Suppressor macrophage treated with lipopolysaccharide for 4 hours (primary cell): ENCODE results near the gene CTNNBL1.

Experiments used
- DNase-seq: peaks from one replicate; pipeline ENCODE4 v3.0.0-alpha.2; 2020

The CTNNBL1 gene

DNA sequence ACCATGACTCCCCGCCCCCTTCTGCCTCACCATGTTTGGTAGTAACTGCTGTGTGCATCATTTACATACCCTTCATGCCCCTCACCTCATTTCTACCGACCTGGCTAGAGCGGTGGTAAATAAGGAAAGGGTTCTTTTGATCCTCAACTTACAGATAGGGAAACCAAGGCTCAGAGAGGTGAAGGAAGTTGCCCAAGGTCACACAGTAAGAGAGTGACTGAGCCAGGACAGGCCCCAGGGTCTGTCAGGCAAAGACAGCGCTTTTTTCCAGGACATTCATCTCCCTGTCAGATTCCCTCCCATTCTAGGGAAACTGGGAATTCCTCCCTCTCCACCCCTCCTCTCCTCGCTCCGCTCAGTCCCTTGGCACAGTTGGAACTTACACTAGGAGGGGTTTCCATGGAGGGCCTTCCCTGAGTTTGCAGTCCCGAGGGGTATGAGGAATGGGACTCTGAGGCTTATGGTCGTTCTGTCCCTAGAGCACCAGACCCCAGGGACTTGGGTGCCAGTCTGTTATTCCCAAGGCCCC is 211.1 kb downstream of the CTNNBL1 start:
- no peak for DNase-seq

- DNase-seq = no peak
These were observed 212.1 kb downstream of the CTNNBL1 start for GRCh38 chr20:37905671-37906613.

DNA sequence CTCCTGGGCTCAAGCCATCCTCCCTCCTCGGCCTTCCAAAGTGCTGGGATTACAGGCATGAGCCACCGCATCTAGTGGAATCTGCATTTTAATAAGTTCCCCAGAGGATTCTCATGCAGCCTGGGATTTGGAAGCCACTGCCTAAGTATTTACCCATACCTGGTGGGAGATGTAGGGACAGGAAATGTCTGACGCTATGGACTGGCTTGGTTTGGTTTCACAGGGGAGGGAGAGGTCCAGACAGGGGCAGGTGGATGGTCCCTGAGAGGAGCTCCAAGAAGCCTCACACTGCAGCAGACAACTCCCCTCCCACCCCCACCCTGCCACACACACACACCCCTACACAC is 213.5 kb downstream of the CTNNBL1 start:
- DNase-seq = no peak

DNA sequence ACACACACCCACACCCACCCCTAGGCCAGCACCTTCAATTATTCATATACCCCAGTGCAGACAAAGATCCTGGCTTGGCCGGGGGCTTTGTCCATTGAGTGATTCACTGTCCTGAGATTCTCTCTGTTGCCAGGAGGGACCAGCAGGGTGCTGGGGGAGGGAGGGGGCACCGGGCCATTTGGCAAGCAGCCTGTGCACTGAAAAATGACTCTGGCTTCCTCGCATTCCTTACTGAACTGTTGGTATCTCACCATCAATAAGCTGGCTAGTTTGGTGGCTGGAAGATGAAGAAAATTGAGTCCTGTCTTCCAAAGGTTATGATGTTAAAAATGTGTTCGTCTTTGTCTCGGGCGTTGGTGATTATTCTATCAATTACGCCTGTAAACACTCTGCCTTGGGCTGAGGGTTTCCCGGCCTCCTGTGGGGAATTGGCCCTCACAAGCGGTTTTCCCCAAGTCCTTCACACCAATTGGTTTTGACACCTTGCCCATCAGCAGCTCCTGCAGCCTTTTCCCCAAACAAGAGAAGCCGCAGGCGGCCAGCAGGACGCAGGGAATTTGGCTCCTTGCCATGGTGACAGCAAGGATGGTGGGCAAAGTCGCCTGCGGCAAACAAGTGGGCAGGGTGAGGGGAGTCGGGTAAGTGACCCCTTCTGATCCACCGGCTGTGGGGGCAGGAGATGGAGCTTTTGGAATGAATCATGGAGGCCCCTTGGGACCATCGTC is 214.0 kb downstream of the CTNNBL1 start:
- DNase-seq = no peak

DNA sequence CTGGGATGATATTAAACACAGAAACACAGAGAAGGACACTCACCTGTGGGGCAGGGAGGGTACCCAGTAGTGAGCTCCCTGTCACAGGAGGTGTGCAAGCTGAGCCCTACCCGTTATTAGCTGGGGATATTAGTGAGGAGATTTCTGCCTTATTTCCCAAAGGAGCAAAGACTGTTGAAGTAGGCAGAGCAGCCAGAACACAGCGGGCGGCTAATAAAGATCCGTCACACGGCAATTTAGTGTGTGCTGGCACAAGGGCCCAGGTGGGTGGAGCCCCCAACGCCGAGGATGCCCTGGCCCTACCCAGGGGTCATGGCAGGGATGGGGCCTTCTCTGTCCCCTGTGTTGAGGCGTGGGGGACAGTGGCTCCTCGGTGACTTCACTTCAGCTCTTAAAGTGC is 217.4 kb downstream of the CTNNBL1 start:
- no peak for DNase-seq

DNA sequence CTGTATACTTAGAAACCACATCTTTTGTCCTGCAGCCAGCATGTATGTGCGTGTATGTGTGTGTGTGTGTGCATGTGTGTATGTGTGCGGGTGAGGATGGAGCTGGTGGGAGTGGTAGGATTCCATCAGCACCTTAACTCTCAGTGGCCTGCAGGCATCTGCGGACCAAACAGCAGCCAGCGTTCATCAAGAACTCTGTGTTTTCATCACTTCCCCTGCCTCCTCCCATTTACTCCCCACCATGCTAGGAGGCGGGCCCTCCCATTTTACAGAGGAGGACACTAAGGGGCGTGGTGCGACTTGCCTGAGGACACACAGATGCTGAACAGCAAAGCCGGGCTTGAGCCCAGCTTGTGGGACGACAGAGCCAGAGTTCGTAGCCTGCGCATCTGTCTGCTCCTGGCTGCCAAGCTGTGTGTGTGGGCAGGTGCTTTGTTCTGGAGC is 218.0 kb downstream of the CTNNBL1 start:
- no peak for DNase-seq

DNA sequence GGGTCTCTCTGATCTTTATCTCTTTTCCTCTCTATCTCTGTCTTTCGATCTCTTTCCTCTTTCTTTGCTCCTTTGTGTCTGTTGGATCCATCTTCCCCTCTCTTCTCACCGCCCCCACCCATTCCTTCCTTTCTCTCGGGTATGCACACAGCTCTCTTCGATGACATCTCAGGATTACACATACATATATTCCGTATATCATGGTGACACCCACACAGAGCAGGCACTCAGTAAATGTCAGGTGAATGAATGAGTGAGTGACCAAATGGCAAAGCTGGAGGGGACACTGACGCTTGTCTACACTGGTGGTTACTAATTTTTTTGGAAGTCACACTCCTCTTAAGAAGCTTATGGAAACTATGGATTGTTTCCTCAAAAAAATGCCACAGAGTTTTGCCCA is 219.0 kb downstream of the CTNNBL1 start:
- no peak for DNase-seq

- no peak for DNase-seq
These were observed 219.9 kb downstream of the CTNNBL1 start for GRCh38 chr20:37913567-37914366.

DNA sequence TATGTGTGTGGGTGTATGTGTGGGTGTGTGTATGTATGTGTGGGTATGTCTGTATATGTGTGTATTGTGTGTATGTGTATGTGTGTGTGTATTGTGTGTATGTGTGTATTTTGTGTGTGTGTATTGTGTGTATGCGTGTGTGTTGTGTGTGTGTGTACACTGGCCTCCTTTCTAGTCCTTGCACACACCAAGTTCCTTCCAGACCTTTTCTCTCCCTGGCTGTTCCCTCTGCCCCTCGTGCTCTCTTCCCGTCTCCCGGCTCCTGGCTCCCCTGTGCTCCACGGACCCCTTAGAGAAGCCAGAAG is 220.5 kb downstream of the CTNNBL1 start:
- DNase-seq = no peak

- DNase-seq = no peak
These were observed 221.0 kb downstream of the CTNNBL1 start for GRCh38 chr20:37914672-37915433.

DNA sequence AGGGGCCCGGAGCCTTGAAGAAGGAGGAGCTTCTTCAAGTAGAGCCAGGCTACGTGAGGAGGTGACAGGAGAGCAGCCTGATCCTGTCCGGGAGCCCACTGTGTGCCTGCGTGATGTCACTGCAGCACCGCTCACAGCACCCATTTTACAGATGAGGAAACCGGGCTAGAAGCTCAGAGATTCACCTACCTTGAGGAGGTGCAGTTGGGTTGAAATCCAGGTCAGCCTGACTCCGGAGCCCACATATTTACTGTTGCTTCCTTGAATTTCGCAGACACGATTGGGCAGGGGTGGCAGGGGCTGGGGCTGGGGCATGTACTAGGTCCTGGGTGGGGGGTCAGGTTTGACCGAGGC is 221.6 kb downstream of the CTNNBL1 start:
- no peak for DNase-seq

DNA sequence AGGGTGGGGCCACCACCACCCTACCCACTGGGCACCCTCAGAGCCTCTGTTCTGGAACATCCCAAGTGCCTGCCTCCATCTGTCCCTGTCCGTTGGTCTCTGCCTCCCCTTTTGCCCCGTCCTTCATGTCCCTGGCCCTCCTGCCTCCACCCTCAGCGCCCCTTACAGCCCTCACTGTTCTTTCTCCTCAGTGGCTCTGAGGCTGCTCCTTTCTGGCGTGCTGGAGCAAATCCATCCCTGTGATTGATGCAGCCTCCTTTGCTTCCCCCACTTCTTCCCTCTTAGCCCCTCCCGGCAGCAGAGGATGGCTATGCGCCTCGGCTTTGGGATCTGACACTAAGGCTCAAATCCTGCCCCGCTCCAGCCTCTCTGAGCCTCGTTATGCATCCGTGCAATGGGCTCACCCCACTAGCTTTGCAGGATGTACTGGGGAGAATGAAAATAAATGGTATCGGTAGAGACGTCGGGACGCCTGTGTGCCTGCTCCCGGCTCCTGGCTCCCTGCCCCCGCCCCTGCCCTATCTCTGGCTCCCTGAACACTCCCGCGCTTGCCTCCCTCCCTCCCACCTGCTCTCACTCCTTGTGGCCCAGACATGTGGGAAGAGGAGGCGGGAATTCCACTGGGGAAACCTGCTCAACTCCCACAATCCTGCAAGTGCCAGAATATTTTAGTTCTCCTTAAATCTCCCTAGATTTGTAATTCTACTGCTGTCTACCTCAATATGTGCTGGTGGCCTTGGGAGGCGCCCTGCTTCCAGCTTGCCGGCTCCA is 222.2 kb downstream of the CTNNBL1 start:
- DNase-seq = no peak

- DNase-seq = no peak
These were observed 223.6 kb downstream of the CTNNBL1 start for GRCh38 chr20:37917461-37917860.

- DNase-seq = no peak
These were observed 224.2 kb downstream of the CTNNBL1 start for GRCh38 chr20:37918035-37918434.

GRCh38 chr20:37919389-37920040 is 225.7 kb downstream of the CTNNBL1 start:
- DNase-seq = no peak

GRCh38 chr20:37920270-37920669 is 226.4 kb downstream of the CTNNBL1 start:
- no peak for DNase-seq

GRCh38 chr20:37920679-37921322 is 227.0 kb downstream of the CTNNBL1 start:
- no peak for DNase-seq

DNA sequence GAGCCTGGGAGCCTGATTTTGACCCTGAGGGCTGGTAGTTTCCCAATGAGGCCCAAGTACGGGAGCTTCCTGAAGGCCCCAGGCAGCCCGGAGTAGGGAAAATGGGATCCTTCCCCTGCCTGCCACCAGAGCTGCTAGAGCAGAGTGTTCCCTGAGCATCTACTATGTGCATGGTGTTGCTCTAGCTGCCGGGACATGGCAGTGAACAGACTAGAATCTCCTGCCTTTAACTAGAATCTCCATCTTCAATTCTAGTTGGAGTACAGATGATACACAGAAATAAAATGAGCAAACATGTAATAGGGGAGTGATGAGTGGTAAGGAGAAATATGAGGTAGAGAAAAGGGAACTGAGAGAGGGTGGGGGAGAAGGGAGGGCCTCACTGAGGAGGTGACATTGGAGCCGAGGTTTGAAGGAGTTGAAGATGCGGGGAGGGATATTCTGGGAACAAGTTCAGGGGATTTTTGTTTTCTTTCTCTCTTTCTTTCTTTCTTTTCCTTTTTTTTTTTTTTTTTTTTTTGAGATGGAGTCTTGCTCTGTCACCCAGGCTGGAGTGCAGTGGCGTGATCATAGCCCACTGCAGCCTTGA is 227.6 kb downstream of the CTNNBL1 start:
- no peak for DNase-seq
